ENCODE results near the gene RASSF1.

RASSF1 gene

GRCh38 chr3:50341996-50342650 is 1.5 kb upstream of the RASSF1 start:
- DNase-seq: no peak

DNA sequence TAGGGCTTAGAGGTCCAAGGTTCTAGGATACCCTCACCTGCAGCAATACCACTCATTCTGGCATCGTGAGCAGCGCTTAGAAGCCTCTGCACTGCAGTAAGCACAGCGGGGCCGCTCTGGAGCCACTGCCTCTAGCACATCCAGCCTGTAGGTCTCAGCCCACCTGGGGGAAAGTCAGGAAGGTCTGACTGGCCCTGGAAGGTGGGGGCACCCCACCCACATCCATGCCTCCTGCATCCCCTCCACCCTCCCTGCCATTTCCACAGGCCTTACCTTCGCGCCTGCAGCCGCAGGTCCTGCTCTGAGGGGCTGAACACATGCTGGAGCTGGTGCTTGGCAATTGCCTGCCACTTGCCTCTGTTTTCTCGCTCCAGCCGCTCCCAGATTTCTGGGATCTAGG is 901 bp upstream of the RASSF1 start:
- no peak for DNase-seq

DNA sequence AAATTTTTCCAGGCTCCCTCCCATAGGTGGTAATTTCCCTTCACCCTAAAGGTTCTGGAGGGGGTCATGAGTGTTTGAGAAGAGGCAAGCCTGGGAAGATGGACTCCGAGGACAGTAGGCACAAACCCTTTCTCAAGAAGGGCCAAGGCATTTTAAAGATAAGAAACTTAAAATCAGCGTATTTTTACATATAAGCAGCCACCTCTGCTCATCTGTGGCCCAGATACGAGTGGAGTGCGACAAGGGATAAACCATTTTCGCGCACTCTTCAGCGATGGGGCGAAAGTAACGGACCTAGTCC is 539 bp downstream of the RASSF1 start:
- DNase-seq: no peak

DNA sequence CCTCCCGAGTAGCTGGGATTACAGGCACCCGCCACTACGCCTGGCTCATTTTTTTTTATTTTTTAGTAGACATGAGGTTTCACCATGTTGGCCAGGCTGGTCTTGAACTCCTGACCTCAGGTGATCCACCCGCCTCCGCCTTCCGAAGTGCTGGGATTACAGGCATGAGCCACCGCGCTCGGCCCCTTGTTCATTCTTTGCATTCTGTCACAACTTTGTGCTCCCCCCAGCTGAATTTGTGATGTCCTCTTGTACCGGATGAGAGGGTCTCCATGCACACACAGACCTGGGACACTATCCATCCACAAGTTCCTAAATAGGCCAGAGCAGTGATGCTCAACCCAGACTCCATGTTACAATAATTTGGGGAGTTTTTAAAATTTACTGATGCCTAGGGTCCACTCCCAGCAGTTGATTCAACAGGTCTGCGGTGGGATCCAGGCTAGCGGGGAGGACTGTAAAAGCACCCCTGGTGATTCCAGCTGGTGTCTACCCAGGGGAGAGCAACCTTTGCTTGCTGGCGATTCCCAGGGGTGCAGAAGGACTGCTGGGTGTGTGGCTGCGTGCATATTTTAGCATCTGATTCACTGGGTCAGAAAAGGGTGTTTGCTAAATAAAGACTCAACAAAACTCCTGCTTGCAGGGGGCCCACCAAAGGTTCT is 1.0 kb downstream of the RASSF1 start:
- no peak for DNase-seq

DNA sequence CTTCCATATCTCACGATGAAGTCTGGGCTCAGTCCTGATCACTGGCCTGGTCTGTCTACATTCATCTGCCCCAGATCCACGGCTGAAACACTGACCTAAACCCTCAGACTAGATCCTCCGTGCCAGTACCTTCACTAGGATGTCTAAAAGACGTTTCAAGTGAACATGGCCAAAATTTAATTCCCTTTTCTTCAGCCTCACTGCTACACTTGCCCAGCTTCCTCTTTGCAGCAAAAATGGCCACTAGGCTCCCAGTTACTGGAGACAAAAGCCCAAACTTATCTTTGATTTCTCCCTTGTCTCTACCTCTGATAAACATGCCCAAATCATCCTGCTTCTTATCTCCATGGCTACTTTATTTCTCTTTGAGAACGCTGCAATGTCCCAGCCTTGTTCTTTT is 1.7 kb downstream of the RASSF1 start:
- DNase-seq: no peak

- peak; percentile 96 for DNase-seq
Observed at GRCh38 chr3:50337175-50337861, 3.3 kb downstream of the RASSF1 start.

- no peak for DNase-seq
Observed at GRCh38 chr3:50336452-50337174, 4.0 kb downstream of the RASSF1 start.

DNA sequence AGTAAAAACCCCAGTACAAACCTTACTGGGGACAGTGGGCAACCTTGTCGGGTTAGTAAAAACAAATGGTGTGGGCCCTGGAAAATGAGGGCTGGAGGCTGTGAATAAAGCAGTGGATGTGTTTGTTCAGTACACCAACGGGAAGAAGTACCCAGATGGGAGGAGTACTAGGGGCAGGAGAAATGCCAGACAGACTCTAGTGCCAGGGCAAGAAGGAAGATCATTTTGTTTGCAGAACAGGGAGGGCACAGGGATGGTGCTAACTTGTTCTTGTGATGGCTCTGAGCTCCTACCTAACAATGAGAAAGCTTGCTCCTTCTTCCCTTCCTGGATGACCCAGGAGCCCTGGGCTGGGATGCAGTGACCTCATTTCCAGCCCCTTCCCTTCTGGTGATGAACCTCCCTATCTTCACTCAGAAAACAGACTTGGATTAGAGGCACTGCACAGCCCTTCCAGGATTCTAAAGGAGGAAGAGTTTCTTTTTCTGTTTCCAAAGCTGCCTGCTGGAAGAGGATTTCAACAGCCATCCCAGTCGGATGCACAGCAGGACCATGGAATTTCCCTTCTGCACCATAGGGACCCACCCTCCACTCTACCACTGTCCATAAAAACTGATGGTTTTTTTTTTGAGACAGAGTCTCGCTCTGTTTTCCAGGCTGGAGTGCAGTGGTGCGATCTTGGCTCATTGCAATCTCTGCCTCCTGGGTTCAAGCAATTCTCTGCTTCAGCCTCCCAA is 6.1 kb downstream of the RASSF1 start:
- DNase-seq: no peak

- DNase-seq: peak; percentile 40
Observed at GRCh38 chr3:50333744-50334328, 6.8 kb downstream of the RASSF1 start.

- DNase-seq: no peak
Observed at GRCh38 chr3:50331364-50331907, 9.2 kb downstream of the RASSF1 start.

DNA sequence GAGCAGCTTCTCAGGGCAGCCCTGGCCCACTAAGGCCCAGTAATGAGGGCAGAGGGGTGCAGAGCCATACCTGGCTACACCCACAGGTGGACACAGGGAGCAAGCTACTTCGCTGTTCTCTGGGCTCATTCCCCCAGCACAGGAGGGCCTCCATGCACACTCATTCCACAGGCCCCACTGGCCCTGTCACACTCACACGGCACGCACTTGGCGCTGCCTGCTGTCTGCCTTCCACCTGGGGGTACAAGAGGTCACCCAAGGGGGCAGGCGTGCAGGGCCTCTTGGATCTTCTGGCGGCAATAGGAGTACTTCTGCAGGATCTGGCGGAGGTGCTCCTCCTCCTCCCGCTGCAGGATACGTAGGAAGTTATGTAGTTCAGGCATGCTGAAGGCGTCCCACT is 10.3 kb downstream of the RASSF1 start:
- DNase-seq: no peak

GRCh38 chr3:50327943-50328691 is 12.5 kb downstream of the RASSF1 start, which contains the start of gene TUSC2:
Gene TUSC2 (minus strand): TSS chr3:50328223. CDS start chr3:50328099, 124 bp downstream.
- peak; percentile 95 for DNase-seq

GRCh38 chr3:50327129-50327528 is 13.5 kb downstream of the RASSF1 start:
- no peak for DNase-seq

- DNase-seq: no peak
Observed at GRCh38 chr3:50326182-50326541, 14.5 kb downstream of the RASSF1 start.

- DNase-seq: no peak
Observed at GRCh38 chr3:50325497-50326181, 15.0 kb downstream of the RASSF1 start.

- no peak for DNase-seq
Observed at GRCh38 chr3:50325113-50325480, 15.5 kb downstream of the RASSF1 start.

GRCh38 chr3:50324351-50325112 is 16.1 kb downstream of the RASSF1 start:
- DNase-seq: peak; percentile 72

DNA sequence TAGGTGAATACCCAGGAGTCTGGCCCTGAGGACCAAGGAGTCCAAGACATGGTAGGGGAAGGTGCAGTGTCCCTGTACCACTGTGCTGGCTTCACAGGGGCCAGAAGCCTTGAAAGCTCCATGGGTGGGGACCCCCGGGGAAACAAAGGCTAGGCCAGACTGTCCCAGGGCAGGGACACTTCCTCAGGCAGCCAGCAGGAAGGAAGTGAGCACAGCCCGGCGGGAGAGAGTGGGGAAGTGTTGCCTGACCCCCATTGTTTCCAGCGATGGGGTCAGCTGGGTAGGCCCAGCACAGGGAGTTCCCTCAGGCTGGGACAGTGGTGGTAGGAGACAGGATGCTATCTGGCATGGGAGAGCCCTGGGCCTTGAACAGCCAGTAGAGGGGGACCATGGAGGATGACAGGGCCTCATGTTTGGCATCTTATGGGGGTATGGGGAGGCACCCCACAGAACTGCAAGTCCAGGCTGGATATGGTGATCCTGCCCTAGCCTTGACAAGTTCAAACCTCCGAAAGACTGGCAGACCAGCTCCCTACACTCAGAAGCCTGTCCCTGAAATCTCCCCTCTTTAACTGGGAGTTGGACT is 16.9 kb downstream of the RASSF1 start:
- DNase-seq: no peak

- no peak for DNase-seq
Observed at GRCh38 chr3:50323092-50323600, 17.5 kb downstream of the RASSF1 start.

All from CD4-positive, alpha-beta T cell treated with Interleukin-17A for 1 hour (primary cell).